GM21723 (cell line): ENCODE results near the gene OR56A4.

Experiments used
- ATAC-seq: cut with Tn5 transposase; IDR thresholded peaks from one replicate; pipeline ENCODE4 v1.9.1; 2021; ENCODE audit warnings: mild to moderate bottlenecking, moderate library complexity; ENCODE audit not compliant: unreplicated experiment

The OR56A4 gene

DNA sequence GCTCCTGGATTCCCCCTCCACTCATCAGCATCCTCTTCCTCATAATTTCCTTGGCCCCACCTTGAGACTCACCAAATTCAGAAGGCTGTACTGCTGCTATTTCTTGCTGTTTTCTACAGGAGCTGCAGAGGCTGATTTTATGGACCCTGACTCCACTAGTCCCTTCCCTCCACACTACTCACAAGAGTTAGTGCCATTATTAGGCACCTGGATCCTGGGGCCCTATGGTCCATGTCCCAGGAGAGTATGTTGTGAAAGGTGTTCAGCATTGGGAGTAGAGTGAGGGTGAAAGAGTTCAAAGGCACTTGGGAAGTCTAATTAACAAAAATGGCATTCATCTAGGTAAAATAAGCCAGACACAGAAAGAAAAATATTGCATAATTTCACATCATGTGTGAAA, at the start of gene OR56A4:
OR56A4 (minus strand) TSS at position 101 of the 400 bp plus-strand sequence. CDS start 3,954 bp downstream, outside the sequence.
- ATAC-seq: no peak

GRCh38 chr11:6055569-6055968, 48.8 kb upstream of the OR56A4 start:
- ATAC-seq: no peak

DNA sequence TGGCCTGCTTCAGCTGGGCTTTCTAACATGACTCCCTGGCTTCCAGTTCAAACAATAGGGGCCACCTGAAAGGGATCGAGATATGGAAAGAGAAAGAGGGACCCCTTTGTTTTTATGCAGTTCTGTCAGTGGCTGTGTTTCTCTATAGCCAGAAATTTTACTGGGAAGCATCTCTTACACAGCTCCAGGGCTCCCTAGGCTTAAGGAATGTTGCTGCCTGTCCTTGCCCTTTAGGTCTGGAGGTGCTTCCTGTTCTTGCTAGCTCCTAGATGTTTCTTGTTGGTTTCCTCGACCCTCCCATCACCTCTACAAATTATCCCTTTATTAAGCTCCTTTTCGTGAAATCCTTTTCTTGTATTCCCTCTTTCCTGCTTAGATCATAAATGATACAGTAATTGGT, 45.6 kb upstream of the OR56A4 start:
- ATAC-seq: no peak

GRCh38 chr11:6040874-6041273, 34.1 kb upstream of the OR56A4 start:
- no peak for ATAC-seq

GRCh38 chr11:6030708-6031405, 24.1 kb upstream of the OR56A4 start, which contains the start of gene OR56A1:
OR56A1 (minus strand) TSS chr11:6030758; CDS start chr11:6027692, 3,066 bp downstream.
- ATAC-seq: no peak

DNA sequence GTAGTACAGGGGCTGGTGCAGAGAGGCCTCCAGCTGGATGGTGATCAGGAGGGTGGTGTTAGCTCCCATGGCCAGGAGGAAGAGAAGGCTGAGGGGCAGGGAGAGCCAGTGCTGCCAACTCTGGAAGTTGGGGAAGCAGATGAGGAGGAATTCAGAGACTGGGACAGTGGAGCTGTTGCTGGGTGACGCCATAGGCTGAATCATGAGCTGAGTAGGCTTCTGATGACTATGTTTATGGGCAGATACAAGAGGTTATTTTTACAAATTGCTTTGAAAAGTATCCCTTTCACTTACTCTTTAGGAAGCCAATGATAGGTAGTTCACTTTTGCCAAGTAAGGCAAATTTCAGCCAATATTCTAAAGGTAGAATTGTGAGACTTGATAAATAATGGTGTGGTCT, 20.8 kb upstream of the OR56A4 start:
- ATAC-seq: no peak

DNA sequence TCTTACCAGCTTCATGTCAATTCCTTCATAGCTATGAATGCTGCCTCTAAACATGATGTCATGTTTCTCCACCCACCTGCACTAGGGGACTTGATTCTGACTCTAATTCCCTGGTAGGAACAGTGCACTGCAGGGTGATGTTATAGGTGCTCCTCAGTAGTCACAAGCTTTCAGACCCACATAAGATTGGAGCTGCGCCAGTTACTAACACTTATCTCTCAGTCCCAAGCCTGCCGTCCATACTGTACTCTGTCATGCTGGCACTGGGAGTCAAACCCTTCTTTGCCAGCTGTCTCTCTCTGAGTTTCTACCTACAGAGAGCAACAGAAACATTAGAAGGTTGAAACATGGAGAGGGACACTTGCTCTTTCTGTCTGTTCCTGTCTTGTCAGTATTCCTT, 18.3 kb upstream of the OR56A4 start:
- no peak for ATAC-seq

DNA sequence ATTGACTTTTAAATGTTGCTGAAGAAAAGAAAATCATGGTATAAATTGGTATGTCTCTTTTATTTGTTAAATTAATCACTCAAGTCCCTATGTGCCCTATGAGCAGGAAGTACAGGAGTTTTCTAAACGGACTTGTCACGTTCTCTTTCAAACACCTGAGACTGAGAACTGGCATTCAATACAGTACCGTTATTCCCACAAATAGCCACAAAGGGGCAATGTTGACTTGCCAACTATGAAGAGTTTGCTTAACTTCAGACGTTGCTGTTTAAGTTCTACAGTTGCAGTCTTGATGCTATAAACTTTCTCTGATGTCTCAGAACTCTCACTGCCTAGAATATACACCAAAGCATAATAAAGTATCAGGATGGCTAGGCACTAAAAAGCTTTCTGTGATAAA, 16.2 kb upstream of the OR56A4 start:
- no peak for ATAC-seq

GRCh38 chr11:6013042-6013441, 6.3 kb upstream of the OR56A4 start:
- no peak for ATAC-seq

GRCh38 chr11:6012035-6012668, 5.4 kb upstream of the OR56A4 start:
- ATAC-seq: no peak

- no peak for ATAC-seq
These were observed 351 bp downstream of the OR56A4 start for GRCh38 chr11:6006395-6006794.

DNA sequence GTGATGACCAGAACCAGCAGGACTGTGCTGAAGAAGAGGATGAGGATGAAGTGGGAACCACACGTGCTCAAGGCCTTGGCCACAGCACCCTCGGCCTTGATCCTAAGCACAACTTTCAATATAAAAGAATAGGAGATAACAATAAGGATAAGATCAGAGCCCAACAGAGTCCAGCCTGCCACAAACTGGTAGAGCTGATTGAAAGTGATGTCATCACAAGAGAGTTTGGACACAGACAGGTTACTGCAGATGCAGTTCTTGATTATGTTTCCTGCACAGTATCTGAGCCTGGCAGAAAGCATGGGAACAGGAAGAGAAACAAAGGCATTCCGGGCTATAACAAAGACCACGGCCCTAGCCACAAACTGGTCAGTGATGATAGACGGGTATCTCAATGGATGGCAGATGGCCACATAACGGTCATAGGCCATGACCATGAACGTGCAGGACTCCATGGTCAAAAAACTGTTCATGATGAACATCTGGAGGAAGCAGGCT, 4.5 kb downstream of the OR56A4 start:
- ATAC-seq: no peak

GRCh38 chr11:5994791-5995190, 12.0 kb downstream of the OR56A4 start:
- ATAC-seq: no peak

GRCh38 chr11:5992604-5993251, 14.0 kb downstream of the OR56A4 start:
- ATAC-seq: no peak

DNA sequence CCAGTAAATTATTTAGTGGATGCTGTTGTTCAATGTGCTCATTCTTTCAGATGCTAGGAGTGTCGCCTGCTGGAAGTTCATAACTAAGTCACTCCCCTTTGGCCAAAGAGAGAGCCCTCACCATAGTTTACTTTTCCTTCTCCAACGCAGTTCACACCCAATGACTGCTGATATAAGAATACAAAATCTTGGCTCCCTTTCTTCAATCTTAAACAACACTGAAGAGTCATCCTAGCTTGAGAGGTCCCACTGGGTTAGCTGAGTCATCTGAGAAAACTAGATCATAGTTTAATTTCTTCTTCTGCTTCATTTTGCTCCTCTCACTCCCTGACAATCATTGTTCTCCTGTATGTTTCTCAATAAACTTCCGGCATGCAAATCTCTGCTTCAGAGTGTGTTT, 14.6 kb downstream of the OR56A4 start:
- no peak for ATAC-seq

DNA sequence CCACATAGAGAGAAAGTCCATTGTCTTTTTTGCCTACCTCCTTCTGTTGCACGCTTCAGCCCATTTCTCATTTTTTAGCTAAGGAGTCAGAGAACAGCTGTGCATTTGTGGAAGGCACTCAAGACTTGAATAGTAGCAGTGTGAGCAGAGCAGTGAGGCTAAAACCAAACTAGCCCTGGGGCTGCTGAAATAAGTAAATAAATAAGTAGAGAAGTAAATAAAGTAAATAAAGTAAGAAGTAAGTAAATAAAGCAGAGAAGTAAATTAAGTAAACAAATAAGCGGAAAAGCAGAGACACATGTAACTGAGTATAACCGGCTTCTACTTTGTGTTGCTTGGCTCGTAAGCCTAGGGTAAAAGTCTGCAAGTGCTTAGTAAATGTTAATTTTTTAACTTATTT, 17.5 kb downstream of the OR56A4 start:
- ATAC-seq: no peak

DNA sequence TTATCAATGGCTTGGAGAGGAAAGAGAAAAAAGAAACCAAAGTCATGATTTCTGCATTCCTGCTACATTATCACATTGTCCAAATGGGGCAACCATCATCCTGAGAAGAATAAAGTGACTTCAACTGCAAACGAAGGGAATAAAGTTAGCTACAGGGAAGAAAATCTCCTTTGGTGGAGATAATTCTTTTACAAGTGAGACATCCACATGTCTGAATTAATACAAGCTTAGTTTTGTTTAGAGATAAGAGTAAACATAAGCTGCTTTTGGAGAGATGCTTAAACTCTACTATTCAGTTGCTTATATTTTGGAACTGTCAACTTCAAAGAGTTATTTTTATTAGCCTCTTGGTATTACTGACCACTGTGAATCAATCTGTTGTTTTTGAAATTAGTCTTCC, 19.9 kb downstream of the OR56A4 start, which contains the start of gene OR52L1:
OR52L1 (minus strand) TSS at position 101 of the 400 bp plus-strand sequence; CDS start at position 46, 55 bp downstream.
- no peak for ATAC-seq

DNA sequence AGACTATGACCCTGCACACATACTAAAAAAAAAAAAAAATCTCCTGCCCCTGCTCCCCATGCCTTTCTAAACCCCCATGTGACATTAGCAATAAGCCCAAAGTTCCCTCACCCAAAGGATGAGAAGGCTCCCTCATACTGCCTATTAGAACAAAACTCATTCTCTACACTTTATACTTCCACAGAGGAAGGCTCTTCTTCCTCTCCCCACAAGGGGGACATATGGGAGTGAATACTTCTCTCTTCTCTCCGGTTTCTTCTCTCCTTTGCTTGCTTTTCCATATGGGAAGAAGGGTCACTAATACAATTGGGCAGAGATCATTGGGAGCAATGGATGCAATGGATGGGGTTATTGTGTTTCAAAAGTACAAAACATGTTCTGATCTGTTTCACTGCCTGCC, 23.3 kb downstream of the OR56A4 start:
- no peak for ATAC-seq

GRCh38 chr11:5973530-5973929, 33.2 kb downstream of the OR56A4 start:
- ATAC-seq: no peak

DNA sequence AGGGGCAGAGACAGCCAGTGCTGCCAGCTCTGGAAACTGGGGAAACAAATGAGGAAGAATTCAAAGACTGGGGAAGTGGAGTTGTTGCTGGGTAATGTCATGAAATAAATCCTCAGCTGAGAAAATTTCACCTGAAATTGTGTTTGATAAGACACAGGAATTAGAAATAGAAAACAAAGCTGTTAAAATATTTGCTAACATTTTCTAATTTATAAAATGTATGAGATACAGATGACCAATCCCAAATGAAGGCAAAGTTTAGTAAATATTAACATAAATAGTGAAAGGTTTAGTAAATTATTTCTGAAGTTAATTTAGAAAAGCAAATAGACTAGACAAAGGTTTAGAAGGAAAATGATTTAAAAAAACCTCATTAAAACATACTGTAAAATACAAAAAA, 38.4 kb downstream of the OR56A4 start, which contains the start of gene OR56A5:
OR56A5 (minus strand) TSS at position 101 of the 400 bp plus-strand sequence; CDS start at position 101, 0 bp downstream.
- ATAC-seq: no peak

- no peak for ATAC-seq
These were observed 39.0 kb downstream of the OR56A4 start for GRCh38 chr11:5967708-5968107.

DNA sequence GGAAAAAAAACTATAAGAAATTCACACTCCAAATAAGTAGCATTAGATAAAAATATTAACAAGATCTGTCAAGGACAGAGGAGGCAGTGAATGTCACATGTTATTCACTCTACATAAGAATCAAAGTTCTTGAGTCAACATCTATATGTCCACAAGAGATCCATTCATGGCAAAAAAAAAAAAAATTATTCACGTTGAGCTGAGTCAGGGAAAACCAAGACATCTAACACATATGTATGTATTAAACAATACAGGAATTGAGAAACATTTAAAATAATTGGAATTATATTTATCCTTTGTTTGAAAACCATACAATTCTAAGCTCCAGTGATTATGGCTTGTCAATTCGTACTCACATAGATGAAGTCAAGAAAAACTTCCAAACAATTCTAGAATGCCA, 39.8 kb downstream of the OR56A4 start:
- ATAC-seq: no peak
